AG09309 (cell line): Measurements from ENCODE around the gene HPS6.

ENCODE experiments used
- DNase-seq: peaks from one replicate; pipeline ENCODE4 v3.0.0-alpha.2; 2010; ENCODE audit warnings: low read depth
- H3K4me3 ChIP-seq: 2 replicates; pipeline ENCODE4 v1.5.1; 2011; ENCODE audit warnings: mild to moderate bottlenecking, low read depth, low read length, moderate library complexity; ENCODE audit not compliant: control insufficient read depth
- TF ChIP-seq, protein P1 (sequence below): IDR thresholded peaks from 2 replicates; pipeline ENCODE4 v1.5.1; 2011; ENCODE audit warnings: mild to moderate bottlenecking, low read depth, low read length, inconsistent platforms; ENCODE audit not compliant: insufficient read depth, control insufficient read depth; ENCODE audit errors: missing control alignments

The HPS6 gene

DNA sequence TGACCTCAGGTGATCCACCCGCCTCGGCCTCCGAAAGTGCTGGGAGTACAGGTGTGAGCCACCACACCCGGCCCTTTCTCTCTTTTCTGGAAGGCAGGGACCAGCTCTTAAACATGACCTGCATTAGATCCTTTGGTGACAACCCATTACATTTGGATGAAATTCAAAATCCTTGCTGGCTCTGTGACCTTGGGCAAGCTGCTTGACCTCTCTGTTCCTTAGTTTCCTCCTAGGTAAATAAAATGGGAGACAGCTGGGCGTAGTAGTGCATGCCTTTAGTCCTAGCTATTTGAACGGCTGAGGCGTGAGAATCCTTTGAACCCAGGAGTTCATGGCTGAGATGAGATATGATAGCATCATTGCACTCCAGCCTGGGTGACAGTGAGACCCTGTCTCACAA is 31.3 kb downstream of the HPS6 start:
- no peak overlapping the region for H3K4me3 ChIP-seq
- TF ChIP-seq, protein P1, sequence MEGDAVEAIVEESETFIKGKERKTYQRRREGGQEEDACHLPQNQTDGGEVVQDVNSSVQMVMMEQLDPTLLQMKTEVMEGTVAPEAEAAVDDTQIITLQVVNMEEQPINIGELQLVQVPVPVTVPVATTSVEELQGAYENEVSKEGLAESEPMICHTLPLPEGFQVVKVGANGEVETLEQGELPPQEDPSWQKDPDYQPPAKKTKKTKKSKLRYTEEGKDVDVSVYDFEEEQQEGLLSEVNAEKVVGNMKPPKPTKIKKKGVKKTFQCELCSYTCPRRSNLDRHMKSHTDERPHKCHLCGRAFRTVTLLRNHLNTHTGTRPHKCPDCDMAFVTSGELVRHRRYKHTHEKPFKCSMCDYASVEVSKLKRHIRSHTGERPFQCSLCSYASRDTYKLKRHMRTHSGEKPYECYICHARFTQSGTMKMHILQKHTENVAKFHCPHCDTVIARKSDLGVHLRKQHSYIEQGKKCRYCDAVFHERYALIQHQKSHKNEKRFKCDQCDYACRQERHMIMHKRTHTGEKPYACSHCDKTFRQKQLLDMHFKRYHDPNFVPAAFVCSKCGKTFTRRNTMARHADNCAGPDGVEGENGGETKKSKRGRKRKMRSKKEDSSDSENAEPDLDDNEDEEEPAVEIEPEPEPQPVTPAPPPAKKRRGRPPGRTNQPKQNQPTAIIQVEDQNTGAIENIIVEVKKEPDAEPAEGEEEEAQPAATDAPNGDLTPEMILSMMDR: no peak
- no peak for DNase-seq

DNA sequence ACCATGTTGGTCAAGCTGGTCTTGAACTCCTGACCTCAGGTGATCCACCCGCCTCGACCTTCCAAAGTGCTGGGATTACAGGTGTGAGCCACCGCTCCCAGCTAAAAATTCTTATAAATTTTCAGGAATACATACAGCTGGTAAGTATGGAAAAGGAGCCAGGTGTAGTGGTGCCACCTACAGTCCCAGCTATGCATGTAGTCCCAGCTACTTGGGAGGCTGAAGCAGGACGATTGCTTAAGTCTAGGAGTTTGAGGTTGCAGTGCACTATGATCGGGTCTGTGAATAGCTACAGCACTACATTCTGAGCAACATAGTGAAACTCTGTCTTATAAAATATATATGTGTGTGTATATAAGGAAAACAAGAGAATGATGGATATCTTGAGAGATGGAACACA is 36.0 kb downstream of the HPS6 start:
- DNase-seq: no peak
- H3K4me3 ChIP-seq: no peak overlapping the region
- TF ChIP-seq, protein P1: no peak

DNA sequence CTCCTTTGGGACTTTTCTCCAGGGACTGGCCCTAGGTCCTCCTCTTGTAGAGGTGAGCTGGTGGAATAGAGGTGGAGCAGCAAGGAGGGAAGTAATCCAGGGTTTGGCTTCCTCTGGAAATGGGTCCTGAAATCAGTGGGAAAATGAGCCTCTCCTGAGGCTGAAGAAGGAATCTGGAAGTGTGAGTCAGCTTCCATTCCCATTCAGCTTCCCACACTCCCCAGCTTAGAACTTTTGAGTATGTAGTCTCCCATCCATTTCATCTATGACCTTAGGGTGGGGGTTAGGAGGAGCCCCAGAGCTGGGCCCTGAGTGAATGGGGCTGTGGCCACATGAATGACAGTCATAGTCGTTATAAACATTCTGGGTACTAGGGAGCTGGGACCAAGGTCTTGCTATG is 37.3 kb downstream of the HPS6 start:
- TF ChIP-seq, protein P1: no peak
- no peak overlapping the region for H3K4me3 ChIP-seq
- no peak for DNase-seq

DNA sequence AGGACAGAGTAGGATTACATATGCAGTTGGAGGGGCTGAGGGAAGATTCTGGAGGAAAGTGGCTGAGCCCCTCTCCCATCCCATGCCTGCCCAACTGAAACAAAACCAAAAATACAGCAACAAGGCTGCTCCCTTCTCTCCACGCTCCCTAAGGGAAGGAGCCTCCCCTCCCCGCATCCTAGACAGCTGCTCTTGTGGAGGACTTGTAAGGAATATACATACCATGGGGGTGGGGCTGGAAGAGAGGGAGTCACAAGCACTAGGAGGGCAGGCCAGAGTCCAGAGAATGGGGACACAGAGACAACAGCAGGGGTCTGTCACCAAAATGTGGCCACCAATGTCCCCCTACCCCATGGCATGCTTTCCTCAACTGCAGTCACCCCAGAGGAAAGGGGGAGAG is 41.8 kb downstream of the HPS6 start:
- TF ChIP-seq, protein P1: no peak
- no peak overlapping the region for H3K4me3 ChIP-seq
- DNase-seq: no peak

DNA sequence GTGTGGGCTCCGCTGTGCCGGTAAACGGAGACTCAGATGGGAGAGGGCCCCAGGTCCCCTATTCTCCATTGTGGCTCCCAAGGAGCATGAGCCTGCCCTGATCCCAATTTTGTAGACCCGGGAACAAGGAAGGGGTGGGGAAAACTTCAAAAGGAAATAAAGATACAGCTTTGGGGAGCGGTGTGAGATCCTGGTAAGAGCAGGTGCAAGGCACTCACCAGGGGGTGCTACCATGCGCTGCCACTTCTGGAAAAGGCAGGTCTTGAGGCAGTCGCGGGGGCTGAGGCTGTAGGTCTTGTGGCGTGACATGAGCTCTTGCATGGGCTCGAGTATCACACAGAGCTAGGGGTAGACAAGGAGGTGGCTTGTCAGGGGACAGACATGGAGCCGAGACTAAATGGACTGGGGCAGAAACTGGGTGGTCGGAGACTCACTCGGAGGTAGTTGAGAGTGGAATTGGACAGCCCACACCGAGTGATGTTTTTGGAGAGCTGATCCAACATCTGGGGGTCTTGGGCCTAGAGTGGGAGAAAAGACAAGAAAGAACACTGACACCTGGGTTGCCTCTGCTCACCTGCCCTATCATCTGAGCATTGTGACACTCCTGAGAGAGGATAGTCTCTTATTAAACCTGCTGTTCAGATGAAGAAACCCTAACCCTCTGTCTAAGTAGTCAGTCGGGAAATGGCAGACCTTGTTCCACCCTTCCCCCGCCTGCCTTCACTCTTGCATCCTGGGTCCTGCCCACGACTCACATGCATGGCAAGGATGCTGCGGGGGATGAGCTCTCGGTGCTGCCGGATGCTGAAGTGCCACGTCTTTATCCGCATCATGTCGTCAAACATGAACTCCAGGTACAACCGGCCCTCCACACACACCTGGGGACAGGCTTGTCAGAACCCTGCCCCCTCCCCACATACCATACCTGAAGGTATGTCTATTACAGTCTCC is 44.3 kb downstream of the HPS6 start:
- TF ChIP-seq, protein P1: no peak
- H3K4me3 ChIP-seq: no peak overlapping the region
- no peak for DNase-seq

DNA sequence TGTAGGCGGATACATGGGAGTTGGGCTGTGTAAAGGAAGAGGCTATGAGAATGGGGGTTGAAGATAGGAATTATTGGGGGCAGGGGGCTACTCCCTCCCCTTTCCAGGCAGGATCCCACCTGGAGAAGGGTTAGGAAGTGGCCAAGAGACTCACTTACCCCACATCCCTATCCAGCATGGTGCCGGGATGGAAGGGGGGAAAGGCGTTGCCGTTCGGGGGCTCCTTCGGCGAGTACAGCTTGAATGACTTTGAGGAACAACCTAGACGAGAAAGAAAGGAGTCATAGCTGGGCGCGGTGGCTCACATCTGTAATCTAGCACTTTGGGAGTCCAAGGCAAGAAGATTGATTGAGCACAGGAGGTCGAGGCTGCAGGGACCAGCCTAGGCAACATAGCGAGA is 46.1 kb downstream of the HPS6 start:
- TF ChIP-seq, protein P1: no peak
- DNase-seq: no peak
- H3K4me3 ChIP-seq: no peak overlapping the region
